ENCODE data around the gene LOC128125822.

LOC128125822 gene

DNA sequence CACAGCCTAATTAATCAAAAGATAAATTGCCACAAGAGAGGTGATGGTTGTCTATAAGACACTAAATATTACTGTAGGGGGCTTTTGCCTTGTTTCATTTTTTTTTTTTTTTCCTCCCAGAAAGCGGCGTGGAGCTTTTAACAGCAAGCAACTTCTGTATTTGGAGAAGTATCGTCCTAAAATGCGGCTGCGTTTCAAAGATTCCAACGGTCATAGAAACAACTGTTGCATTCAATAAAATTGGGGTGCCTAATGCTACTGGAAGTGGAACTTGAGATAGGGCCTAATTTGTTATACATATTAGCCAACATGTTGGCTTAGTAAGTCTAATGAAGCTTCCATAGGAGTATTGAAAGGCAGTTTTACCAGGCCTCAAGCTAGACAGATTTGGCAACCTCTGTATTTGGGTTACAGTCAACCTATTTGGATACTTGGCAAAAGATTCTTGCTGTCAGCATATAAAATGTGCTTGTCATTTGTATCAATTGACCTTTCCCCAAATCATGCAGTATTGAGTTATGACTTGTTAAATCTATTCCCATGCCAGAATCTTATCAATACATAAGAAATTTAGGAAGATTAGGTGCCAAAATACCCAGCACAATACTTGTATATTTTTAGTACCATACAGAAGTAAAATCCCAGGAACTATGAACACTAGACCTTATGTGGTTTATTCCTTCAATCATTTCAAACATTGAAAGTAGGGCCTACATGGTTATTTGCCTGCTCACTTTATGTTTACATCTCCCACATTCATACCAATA is 7.8 kb downstream of the LOC128125822 start:
- TF ChIP-seq ZNF274 (IDR thresholded peaks at IDR 0.05; ENCODE audit: low read depth, low read length) (no peak), POLR2A (IDR thresholded peaks at IDR 0.05; ENCODE audit: borderline replicate concordance, extremely low read depth, insufficient read depth, insufficient read length) (no peak), SIN3A (IDR thresholded peaks at IDR 0.05; ENCODE audit: low read depth) (no peak), TCF7L2 (IDR thresholded peaks at IDR 0.05; ENCODE audit: borderline replicate concordance, extremely low read depth, insufficient read depth, insufficient read length) (no peak), RAD21 (IDR thresholded peaks at IDR 0.05; ENCODE audit: low read depth) (no peak), SP1 (IDR thresholded peaks at IDR 0.05; ENCODE audit: low read depth) (no peak), ELF1 (IDR thresholded peaks at IDR 0.05; ENCODE audit: borderline replicate concordance, low read depth) (no peak)
- TF ChIP-seq, protein P1, sequence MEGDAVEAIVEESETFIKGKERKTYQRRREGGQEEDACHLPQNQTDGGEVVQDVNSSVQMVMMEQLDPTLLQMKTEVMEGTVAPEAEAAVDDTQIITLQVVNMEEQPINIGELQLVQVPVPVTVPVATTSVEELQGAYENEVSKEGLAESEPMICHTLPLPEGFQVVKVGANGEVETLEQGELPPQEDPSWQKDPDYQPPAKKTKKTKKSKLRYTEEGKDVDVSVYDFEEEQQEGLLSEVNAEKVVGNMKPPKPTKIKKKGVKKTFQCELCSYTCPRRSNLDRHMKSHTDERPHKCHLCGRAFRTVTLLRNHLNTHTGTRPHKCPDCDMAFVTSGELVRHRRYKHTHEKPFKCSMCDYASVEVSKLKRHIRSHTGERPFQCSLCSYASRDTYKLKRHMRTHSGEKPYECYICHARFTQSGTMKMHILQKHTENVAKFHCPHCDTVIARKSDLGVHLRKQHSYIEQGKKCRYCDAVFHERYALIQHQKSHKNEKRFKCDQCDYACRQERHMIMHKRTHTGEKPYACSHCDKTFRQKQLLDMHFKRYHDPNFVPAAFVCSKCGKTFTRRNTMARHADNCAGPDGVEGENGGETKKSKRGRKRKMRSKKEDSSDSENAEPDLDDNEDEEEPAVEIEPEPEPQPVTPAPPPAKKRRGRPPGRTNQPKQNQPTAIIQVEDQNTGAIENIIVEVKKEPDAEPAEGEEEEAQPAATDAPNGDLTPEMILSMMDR (IDR thresholded peaks at IDR 0.05 in 2 of 3, conservative IDR thresholded peaks at IDR 0.05 in 1 of 3; ENCODE audit: borderline replicate concordance in 1 of 3, insufficient read depth in 1 of 3, low read depth in 2 of 3, low read length in 2 of 3) = no peak
- TF ChIP-seq, protein P2, sequence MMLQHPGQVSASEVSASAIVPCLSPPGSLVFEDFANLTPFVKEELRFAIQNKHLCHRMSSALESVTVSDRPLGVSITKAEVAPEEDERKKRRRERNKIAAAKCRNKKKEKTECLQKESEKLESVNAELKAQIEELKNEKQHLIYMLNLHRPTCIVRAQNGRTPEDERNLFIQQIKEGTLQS (IDR thresholded peaks at IDR 0.05) = no peak
- Histone ChIP-seq H3K27me3 (ENCODE audit: insufficient read depth, low read length) (no peaks in the 10 kb centered on the region), H2AFZ (ENCODE audit: low read depth, low read length, poor library complexity, severe bottlenecking) (no peak overlapping the region), H3K4me3 (replicated peaks in 1 of 2; ENCODE audit: low read depth in 1 of 2, low read length in 2 of 2) (no peak overlapping the region), H3K9me2 (ENCODE audit: insufficient read depth) (no peaks in the 10 kb centered on the region), H3K27ac (ENCODE audit: low read depth, low read length) (no peak overlapping the region), H3K4me2 (ENCODE audit: low read length) (no peak overlapping the region), H3K4me1 (ENCODE audit: control insufficient read depth in 1 of 2, insufficient read depth in 2 of 2, low read length in 2 of 2) (peaks cover 0 to 1% of the 10 kb centered on the region in 2 experiments; a peak in 2 of 4 replicates), H3K9me3 (ENCODE audit: control insufficient read depth in 1 of 2, insufficient read depth in 1 of 2, low read depth in 1 of 2, low read length in 2 of 2) (no peaks in the 10 kb centered on the region), H3K9ac (ENCODE audit: low read length) (no peak overlapping the region), H3K79me2 (ENCODE audit: insufficient read depth, low read length) (peaks cover 84% of the 10 kb centered on the region), H3K36me3 (ENCODE audit: control insufficient read depth in 1 of 2, insufficient read depth in 2 of 2, low read length in 2 of 2) (peaks cover 76 to 80% of the 10 kb centered on the region in 2 experiments), H4K20me1 (ENCODE audit: insufficient read depth) (peaks cover 44% of the 10 kb centered on the region)
- RAD21 ChIA-PET (ENCODE audit: low non-redundant PET in 1 of 2, low total read pairs in 2 of 2, uncharacterized antibody in 2 of 2, unreplicated experiment in 2 of 2) = no interaction called here
- no peak for DNase-seq (ENCODE audit: low read depth, low spot score)
- no peak for ATAC-seq
- intact Hi-C loops (cut with micrococcal nuclease) = loop anchor here (5.0 kb wide), 1 partner anchor 182 kb away; no protein-coding TSS in a partner anchor
- BruUV-seq (replicated peaks) = no TSS peak
- POLR2A ChIA-PET = no interaction called here
- CTCF ChIA-PET = no interaction called here

Measured in HCT116 (cell line).